ENCODE data around the gene AGXT2.

AGXT2 gene, protein sequence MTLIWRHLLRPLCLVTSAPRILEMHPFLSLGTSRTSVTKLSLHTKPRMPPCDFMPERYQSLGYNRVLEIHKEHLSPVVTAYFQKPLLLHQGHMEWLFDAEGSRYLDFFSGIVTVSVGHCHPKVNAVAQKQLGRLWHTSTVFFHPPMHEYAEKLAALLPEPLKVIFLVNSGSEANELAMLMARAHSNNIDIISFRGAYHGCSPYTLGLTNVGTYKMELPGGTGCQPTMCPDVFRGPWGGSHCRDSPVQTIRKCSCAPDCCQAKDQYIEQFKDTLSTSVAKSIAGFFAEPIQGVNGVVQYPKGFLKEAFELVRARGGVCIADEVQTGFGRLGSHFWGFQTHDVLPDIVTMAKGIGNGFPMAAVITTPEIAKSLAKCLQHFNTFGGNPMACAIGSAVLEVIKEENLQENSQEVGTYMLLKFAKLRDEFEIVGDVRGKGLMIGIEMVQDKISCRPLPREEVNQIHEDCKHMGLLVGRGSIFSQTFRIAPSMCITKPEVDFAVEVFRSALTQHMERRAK

DNA sequence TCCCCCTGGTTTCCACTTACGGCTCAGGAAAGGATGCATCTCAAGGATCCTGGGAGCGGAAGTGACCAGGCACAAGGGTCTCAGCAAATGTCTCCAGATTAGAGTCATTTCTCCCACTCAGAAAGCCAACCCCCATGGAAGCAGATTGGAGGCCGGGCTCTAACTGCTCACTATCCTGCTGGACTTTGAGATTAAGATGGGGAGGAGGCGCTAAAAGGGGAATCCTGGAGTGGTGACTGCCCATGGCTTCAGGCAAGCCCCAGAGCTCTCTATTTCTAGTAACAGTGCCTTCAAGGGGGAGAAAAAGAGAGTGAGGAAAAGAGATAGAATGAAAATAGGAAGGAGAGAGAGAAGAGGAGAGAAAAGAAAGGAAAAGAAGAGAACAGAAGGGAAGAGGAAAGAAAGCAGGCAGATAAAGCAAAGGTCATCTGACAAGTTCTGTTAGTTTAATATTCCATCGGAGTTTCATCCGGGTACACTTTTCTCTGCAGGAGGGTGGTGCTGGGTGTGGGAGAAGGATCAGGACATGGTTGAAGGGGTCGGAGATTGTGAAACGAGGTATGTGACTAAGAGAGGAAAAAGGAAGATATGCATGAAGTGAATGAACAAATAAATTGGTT, at the start of gene AGXT2:
Gene AGXT2, minus strand, starts transcription at position 165 of the 620 bp plus-strand sequence. Its CDS starts 57 bp downstream, at position 108.
- no peak for DNase-seq (ENCODE audit: low read depth, low spot score)

GRCh38 chr5:35096932-35097331, 49.2 kb upstream of the AGXT2 start:
- DNase-seq (ENCODE audit: low read depth, low spot score), result no peak

GRCh38 chr5:35096216-35096615, 48.5 kb upstream of the AGXT2 start:
- no peak for DNase-seq (ENCODE audit: low read depth, low spot score)

- DNase-seq (ENCODE audit: low read depth, low spot score), result no peak
Measured at GRCh38 chr5:35095366-35095765, 47.6 kb upstream of the AGXT2 start.

DNA sequence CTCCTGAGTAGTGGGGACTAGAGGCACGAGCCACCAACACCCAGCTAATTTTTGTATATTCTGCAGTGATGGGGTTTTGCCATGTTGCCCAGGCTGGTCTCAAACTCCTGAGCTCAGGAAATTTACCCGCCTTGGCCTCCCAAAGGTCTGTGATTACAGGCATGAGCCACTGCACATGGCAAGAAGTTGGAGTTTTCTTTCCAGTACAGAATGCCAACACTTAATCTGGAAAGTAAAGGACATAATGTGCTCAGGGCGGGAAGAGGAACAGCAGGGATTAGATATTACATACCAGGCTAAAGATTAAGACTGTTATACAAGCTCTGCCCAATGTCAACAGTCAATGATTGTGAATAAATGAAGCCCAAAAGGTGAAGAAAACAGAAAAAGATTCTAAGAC, 47.2 kb upstream of the AGXT2 start:
- no peak for DNase-seq (ENCODE audit: low read depth, low spot score)

DNA sequence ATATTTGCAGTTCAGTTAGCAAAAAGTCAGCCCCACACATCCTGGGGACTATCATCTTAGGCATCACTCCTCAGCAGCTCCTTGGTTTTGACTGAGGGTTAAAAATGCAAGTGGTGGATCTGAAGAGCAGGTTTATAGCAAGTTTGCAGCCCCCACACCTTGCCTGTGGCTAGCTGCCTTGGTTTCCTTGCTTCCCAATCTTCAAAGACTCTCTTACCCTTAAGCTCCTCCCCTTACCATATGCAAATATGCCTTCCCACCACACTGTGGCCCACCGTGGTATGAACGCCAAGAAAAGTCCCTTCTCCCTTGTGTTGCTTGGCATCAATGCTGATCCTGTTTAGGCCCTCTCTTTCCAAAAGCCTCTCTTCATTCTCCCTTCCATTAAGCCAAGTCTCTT, 45.0 kb upstream of the AGXT2 start:
- DNase-seq (ENCODE audit: low read depth, low spot score), result no peak

- no peak for DNase-seq (ENCODE audit: low read depth, low spot score)
Measured at GRCh38 chr5:35091704-35092103, 44.0 kb upstream of the AGXT2 start.

DNA sequence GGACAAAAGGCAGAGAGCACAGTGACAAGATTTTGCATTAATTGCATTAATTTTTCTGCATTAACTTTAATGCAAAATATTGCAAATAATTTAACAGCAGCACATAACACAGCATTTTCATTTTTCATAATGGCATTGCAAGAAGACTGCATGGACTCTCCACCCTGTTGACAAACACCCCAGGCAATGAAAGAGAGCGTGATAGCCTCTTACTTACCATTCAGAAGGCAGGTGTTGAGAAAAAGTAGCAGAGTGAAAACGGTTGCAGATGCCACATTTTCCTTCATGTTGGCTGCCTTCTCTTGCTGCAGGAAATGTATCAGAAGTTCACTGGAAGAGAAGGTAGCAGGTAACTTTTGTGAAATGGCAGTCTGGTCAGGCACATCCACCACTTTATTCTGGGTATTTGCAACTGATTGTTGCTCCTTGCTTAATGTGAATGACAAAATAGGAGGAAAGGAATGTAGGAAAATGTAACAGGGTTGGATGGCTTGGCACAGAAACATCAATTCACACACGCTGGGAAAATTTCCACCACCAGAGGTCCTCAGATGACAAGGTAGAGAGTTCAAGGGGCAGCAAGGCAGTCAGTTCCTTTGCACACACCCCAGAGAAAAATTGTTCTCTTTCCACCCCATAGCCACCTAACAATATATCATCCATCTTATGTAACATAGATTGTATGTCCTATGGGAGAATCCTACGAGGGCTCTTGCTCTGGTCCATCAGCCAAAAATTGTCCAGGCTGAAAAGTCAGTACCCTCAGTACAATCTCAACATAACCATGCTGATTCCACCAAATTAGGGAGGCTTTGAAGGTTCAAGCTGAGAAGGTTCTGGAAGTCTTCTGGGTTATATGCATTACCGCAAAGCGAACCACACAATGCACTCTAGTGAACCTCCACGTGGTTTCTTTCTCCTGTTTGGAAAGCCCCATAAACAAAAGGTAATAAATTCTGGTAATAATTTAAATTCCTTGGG, 41.9 kb upstream of the AGXT2 start:
- DNase-seq (ENCODE audit: low read depth, low spot score), result peak; percentile 11

DNA sequence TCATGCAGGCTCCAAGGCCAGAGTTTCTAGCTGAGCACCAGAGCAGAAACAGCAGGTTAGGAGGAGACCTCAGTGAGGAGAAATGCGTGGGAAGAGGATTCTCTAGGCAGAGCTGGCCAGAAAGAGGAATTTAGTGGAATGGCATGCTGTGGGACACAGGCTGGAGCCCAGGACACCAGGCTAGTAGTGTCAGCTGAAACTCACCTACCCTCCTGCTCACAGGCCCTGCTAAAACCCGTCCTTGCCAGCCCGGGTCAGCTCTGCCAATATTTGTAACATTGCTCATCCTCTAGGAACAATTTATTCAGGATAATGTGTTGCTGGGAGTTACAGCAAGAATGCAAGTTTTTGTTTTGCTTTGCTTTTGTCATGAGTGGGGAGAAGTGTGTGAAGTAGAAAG, 40.2 kb upstream of the AGXT2 start:
- no peak for DNase-seq (ENCODE audit: low read depth, low spot score)

DNA sequence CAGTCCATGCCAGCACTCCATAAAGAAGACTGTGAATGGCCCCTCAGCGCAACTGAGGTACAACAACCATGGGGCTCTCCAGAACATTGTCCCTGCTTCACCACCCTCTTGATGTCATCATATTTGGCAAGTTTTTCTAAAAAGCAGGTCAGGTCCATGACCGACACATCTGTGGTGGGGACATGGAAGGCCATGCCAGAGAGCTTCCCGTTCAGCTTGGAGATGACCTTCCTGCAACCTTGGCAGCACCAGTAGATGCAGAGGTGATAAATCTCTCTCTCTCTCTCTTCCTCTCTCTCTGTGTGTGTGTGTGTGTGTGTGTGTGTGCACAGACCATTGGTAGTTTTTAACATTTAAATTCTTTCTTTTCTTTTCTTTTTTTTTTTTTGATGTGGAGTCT, 35.4 kb upstream of the AGXT2 start:
- no peak for DNase-seq (ENCODE audit: low read depth, low spot score)

DNA sequence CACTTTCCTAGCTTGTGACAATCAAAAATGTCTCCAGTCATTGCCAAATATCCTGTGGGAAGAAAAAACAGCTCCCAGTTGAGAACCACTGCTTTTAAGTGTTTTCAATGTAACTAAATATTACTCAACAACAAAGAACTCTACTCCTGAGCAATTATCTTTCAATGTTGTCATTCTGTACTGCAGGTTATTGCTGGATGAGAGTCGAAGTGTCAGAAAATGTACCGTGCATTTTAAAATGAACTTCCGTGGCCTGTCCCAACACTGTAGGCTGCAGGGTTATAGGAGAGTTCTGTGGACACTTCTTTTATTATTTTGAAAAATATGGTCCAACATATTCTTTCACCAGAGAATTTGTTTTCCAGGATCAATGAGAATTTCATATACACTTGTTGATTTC, 34.8 kb upstream of the AGXT2 start:
- DNase-seq (ENCODE audit: low read depth, low spot score), result no peak

DNA sequence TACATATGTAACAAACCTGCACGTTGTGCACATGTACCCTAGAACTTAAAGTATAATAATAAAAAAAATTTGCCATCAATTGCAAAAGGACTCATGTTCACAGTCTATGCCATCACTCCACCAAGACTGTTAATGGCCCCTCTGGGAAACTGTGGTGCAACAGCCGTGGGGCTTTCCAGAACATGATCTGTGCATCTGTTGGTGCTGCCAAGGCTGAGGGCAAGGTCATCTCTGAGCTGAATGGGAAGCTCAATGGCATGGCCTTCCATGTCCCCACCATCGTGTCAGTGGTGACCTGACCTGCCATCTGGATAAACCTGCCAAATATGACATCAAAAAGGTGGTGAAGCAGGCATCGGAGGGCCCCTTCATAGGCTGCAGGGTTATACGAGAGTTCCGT, 33.4 kb upstream of the AGXT2 start:
- DNase-seq (ENCODE audit: low read depth, low spot score), result no peak

GRCh38 chr5:35073160-35073559, 25.4 kb upstream of the AGXT2 start:
- DNase-seq (ENCODE audit: low read depth, low spot score), result no peak

GRCh38 chr5:35069188-35069587, 21.4 kb upstream of the AGXT2 start:
- no peak for DNase-seq (ENCODE audit: low read depth, low spot score)

DNA sequence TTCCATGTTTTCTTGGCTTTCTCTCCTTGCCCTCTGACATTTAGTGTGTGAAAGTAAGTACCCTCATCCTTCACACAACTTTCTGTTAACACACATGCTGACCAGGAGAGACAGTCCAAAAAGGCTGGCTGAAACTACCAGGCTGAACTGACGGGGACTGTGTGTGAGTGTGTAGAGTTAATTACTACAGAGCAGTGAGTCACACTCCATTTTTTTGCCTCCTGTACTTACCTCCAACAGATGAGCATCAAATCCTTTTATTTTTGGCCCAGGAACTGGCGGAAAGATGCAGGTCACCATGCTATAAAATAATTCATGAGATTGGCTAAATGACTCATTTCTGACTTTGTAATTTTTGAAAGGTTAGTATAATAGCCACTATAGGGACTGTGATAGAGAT, 20.2 kb upstream of the AGXT2 start:
- DNase-seq (ENCODE audit: low read depth, low spot score), result no peak

DNA sequence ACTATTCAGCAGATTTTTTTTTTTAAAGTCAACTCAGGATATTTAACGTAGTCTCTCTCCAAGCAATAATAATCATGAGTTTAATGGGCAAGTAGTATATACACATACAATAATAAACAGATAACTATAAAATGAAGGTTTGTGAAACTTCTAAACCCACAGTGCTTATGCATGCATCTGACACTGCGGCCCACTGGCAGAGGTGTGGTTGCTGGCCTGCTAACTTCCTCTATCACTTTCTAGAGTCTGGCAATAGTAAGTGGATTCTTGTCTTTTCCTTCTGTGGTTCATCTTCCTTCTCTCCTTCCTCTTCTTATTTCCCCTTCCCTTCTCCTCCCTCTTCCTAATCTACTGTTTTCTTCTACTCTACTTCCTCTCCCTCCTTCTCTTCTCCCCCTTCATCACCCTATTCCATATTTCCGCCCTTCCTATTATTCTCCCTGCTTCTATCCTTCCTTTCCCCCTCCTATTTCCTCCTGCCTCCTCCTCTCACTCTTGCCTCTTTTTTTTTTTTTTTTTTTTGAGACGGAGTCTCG, 18.6 kb upstream of the AGXT2 start:
- DNase-seq (ENCODE audit: low read depth, low spot score), result no peak

- no peak for DNase-seq (ENCODE audit: low read depth, low spot score)
Measured at GRCh38 chr5:35063414-35063813, 15.7 kb upstream of the AGXT2 start.

GRCh38 chr5:35061211-35061770, 13.5 kb upstream of the AGXT2 start:
- DNase-seq (ENCODE audit: low read depth, low spot score), result no peak

DNA sequence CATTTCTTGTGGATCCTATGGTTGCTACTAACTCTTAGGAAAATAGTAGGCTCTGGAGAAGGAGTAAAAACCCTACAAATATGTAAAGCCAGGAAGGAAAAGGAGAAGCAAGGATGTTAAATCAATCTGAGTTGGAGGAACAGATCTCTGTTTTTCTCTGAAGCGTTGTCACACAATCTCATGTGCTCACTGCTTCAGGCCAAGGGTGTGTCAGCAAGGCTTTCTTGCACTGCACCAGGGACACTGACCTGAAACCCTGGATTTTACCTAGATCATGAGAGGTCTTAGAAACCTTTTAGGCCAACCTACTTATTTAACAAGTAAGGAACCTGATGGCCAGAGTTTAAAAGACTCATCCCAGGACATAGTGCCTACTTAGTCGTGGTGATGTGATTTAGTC, 12.5 kb upstream of the AGXT2 start:
- DNase-seq (ENCODE audit: low read depth, low spot score), result no peak

GRCh38 chr5:35059251-35059650, 11.5 kb upstream of the AGXT2 start:
- DNase-seq (ENCODE audit: low read depth, low spot score), result no peak

- no peak for DNase-seq (ENCODE audit: low read depth, low spot score)
Measured at GRCh38 chr5:35058374-35058788, 10.6 kb upstream of the AGXT2 start.
